CD4-positive, alpha-beta T cell (primary cell): Measurements from ENCODE around the gene RIC8B. TPM values are rescaled to one million over a fixed set of nuclear protein-coding genes. Genes with fewer than 3 reads are reported as not detected.

Source experiments
- ATAC-seq: fragments of 200-7000 bp; cut with Tn5 transposase; one replicate; pipeline ENCODE4 v1.10.0; 2022; ENCODE audit warnings: mild to moderate bottlenecking; ENCODE audit not compliant: poor library complexity
- CTCF ChIA-PET: fragments of 350-600 bp; sonication (Branson Sonifier 250); formaldehyde crosslinking; loops from one replicate; lab custom pipeline; 2021; ENCODE audit warnings: antibody characterized with exemption, inconsistent platforms; lab: Charles Lee
- POLR2A ChIA-PET: fragments of 350-600 bp; sonication (Branson Sonifier 250); formaldehyde crosslinking; loops from one replicate; lab custom pipeline; 2021; ENCODE audit warnings: antibody characterized with exemption, inconsistent platforms; lab: Charles Lee
- DNase-seq, 14 experiments: peaks; one replicate each; pipeline ENCODE4 v3.0.0-alpha.2; 2013 to 2020; ENCODE audit warnings: mixed read lengths in 2 of 14
- H3K27ac ChIP-seq, 2 donors: one replicate each; pipeline versions ENCODE4 v1.5.1 to v1.7.0; 2013; ENCODE audit warnings: low read length in 2 of 2, low read depth in 1 of 2, mild to moderate bottlenecking in 1 of 2
- H3K27me3 ChIP-seq, 2 experiments: 1 replicate in 1 of 2; 2 replicates in 1 of 2; pipeline versions ENCODE4 v1.6.1 to v1.7.0; 2013; ENCODE audit warnings: low read length in 2 of 2, control low read depth in 1 of 2, mild to moderate bottlenecking in 1 of 2, moderate library complexity in 1 of 2; ENCODE audit not compliant: insufficient read depth in 2 of 2, control insufficient read depth in 1 of 2
- H3K36me3 ChIP-seq: one replicate; pipeline ENCODE4 v1.6.1; 2013; ENCODE audit warnings: low read length, control low read depth; ENCODE audit not compliant: insufficient read depth
- H3K4me1 ChIP-seq: one replicate; pipeline ENCODE4 v1.6.1; 2013; ENCODE audit warnings: low read length, control low read depth; ENCODE audit not compliant: insufficient read depth
- H3K4me3 ChIP-seq: one replicate; pipeline ENCODE4 v1.5.1; 2013; ENCODE audit warnings: mild to moderate bottlenecking, low read length, moderate library complexity
- H3K9me3 ChIP-seq, 2 experiments: 1 replicate in 1 of 2; 2 replicates in 1 of 2; pipeline versions ENCODE4 v1.6.1 to v1.7.0; 2013; ENCODE audit warnings: low read length in 2 of 2, mild to moderate bottlenecking in 2 of 2, control low read depth in 1 of 2, moderate library complexity in 1 of 2; ENCODE audit not compliant: control insufficient read depth in 1 of 2, insufficient read depth in 1 of 2
- H3K27ac Mint-ChIP-seq: one replicate; pipeline ENCODE4 v1.8.0; 2020; ENCODE audit warnings: mixed read lengths
- H3K27me3 Mint-ChIP-seq: one replicate; pipeline ENCODE4 v1.8.0; 2021; ENCODE audit warnings: mixed read lengths
- H3K36me3 Mint-ChIP-seq: one replicate; pipeline ENCODE4 v1.8.0; 2021; ENCODE audit warnings: low read depth, mixed read lengths
- H3K4me1 Mint-ChIP-seq: one replicate; pipeline ENCODE4 v1.8.0; 2021; ENCODE audit warnings: low read depth, mixed read lengths
- H3K4me3 Mint-ChIP-seq: one replicate; pipeline ENCODE4 v1.8.0; 2020; ENCODE audit warnings: mild to moderate bottlenecking, mixed read lengths
- H3K9me3 Mint-ChIP-seq: one replicate; pipeline ENCODE4 v1.8.0; 2020; ENCODE audit warnings: mixed read lengths
- intact Hi-C, 2 experiments: fragments of 100-400 bp; cut with DNase I in 1 of 2; cut with micrococcal nuclease in 1 of 2; formaldehyde crosslinking; loops; one replicate each; pipeline versions ENCODE4 v1.15.1 to v1.9.0; 2023 to 2025; cut with DNase I, micrococcal nuclease
- total RNA-seq, 174 experiments: library from RNA in 2 of 174; stranded (reverse) in 2 of 174; gene quantifications; one replicate each; pipeline ENCODE4 v1.2.3 and lab custom pipeline; 2021 to 2026
- TF ChIP-seq, protein P1 (sequence below): fragments of 200-600 bp; IDR thresholded peaks from one replicate; pipeline ENCODE4 v1.8.0; 2022; ENCODE audit warnings: antibody characterized with exemption, mild to moderate bottlenecking

Gene RIC8B
- total RNA-seq, 2 experiments from 2014 or later, result 5.5 to 9.0 TPM

DNA sequence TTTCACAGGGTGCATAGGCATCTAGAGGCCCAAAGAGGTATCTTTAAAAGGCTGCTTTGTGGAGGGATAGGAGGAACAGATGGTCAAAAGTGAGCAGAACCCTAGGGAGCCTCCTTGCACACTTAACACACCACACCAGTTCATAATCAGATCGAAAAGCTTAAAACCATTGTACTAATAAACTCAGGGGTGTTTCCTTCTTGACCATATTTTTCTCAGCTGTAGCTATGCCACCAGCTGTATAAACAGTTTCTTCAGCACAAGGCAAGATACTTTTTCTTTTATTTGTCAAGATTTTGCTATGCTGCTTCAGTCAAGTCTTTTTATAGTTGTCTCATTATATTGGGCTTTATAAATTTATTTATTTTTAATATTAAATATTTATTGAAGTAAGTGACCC lies 88.7 kb downstream of the RIC8B start:
- Histone ChIP-seq H3K9me3 (no peaks in the 10 kb centered on the region), H3K36me3 (peaks cover 40% of the 10 kb centered on the region), H3K27ac (no peak overlapping the region), H3K4me1 (no peaks in the 10 kb centered on the region), H3K4me3 (no peak overlapping the region), H3K27me3 (no peaks in the 10 kb centered on the region)
- no peak for DNase-seq
- H3K4me1 Mint-ChIP-seq, result no peaks in the 10 kb centered on the region
- TF ChIP-seq, protein P1, sequence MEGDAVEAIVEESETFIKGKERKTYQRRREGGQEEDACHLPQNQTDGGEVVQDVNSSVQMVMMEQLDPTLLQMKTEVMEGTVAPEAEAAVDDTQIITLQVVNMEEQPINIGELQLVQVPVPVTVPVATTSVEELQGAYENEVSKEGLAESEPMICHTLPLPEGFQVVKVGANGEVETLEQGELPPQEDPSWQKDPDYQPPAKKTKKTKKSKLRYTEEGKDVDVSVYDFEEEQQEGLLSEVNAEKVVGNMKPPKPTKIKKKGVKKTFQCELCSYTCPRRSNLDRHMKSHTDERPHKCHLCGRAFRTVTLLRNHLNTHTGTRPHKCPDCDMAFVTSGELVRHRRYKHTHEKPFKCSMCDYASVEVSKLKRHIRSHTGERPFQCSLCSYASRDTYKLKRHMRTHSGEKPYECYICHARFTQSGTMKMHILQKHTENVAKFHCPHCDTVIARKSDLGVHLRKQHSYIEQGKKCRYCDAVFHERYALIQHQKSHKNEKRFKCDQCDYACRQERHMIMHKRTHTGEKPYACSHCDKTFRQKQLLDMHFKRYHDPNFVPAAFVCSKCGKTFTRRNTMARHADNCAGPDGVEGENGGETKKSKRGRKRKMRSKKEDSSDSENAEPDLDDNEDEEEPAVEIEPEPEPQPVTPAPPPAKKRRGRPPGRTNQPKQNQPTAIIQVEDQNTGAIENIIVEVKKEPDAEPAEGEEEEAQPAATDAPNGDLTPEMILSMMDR, result no peak
- no peaks in the 10 kb centered on the region for H3K27me3 Mint-ChIP-seq
- ATAC-seq, result no peak
- no peak overlapping the region for H3K27ac Mint-ChIP-seq
- H3K36me3 Mint-ChIP-seq, result peaks cover 51% of the 10 kb centered on the region
- intact Hi-C loops, result no loop called here
- ChIA-PET POLR2A (no interaction called here), CTCF (no interaction called here)
- no peaks in the 10 kb centered on the region for H3K9me3 Mint-ChIP-seq
- H3K4me3 Mint-ChIP-seq, result no peak overlapping the region

DNA sequence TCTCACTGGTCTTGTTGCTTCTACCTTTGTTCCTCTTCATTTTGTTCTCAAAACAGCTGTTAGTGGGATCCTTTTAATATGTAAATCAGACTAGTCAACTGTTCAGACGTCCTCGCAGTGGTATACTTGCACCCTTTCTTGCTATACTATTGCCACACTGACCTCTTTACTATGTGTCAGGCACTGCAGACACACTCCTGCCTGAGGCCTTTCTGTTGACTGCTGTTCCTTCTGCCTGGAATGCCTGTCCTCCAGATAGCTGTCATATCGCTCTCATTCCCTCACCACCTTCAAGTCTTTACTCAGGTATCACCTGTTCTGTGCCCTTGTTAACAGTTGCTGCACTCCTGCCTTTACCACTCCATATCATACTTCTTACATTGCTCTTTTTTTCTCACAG lies 91.2 kb downstream of the RIC8B start:
- no peaks in the 10 kb centered on the region for H3K9me3 Mint-ChIP-seq
- no peaks in the 10 kb centered on the region for H3K4me1 ChIP-seq
- H3K4me1 Mint-ChIP-seq, result no peaks in the 10 kb centered on the region
- ATAC-seq, result no peak
- H3K27ac Mint-ChIP-seq, result no peak overlapping the region
- DNase-seq, result no peak
- H3K9me3 ChIP-seq, result no peaks in the 10 kb centered on the region
- H3K4me3 Mint-ChIP-seq, result no peak overlapping the region
- peaks cover 24% of the 10 kb centered on the region for H3K36me3 ChIP-seq
- ChIA-PET POLR2A (no interaction called here), CTCF (no interaction called here)
- no peaks in the 10 kb centered on the region for H3K27me3 ChIP-seq
- no peak overlapping the region for H3K4me3 ChIP-seq
- TF ChIP-seq, protein P1, result no peak
- intact Hi-C loops, result no loop called here
- H3K27ac ChIP-seq, result no peak overlapping the region
- H3K36me3 Mint-ChIP-seq, result peaks cover 41% of the 10 kb centered on the region
- no peaks in the 10 kb centered on the region for H3K27me3 Mint-ChIP-seq

DNA sequence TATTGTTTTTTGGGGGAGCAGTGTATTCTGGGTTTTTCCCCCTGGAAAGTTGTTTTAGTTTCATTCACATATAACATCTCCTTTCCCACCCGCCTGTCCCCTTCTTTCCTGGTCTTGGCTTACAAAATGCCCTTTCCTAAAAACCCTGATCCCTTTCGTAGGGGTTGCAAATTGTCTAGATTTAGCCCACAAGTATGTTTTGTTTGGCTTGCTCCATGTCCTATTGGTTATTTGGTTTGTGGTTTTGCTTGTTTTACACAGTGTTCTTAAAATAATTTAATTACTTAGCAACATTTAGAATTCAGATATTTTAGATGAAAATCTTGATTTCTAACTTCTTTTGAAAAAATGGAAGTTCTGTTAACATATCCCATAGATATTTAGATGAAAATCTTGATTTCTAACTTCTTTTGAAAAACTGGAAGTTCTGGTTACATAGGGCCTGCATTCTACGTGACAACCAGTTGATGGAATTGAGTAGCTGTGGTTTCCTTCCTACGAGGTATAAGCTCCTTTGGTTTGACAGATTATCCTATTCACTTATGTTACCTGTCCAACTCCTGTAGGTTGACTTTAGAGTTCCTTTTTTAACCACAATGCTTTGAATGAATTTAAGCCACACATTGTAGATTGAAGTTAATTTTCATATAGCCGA lies 92.1 kb downstream of the RIC8B start:
- no peaks in the 10 kb centered on the region for H3K4me1 ChIP-seq
- POLR2A ChIA-PET, result no interaction called here
- TF ChIP-seq, protein P1, result no peak
- Mint-ChIP-seq H3K27ac (no peak overlapping the region), H3K4me1 (no peaks in the 10 kb centered on the region), H3K27me3 (no peaks in the 10 kb centered on the region), H3K4me3 (no peak overlapping the region), H3K36me3 (peaks cover 42% of the 10 kb centered on the region), H3K9me3 (no peaks in the 10 kb centered on the region)
- no peak for ATAC-seq
- peaks cover 17% of the 10 kb centered on the region for H3K36me3 ChIP-seq
- H3K9me3 ChIP-seq, result no peaks in the 10 kb centered on the region
- CTCF ChIA-PET, result no interaction called here
- H3K27me3 ChIP-seq, result no peaks in the 10 kb centered on the region
- no peak overlapping the region for H3K27ac ChIP-seq
- H3K4me3 ChIP-seq, result no peak overlapping the region
- DNase-seq, result no peak
- intact Hi-C loops, result no loop called here
